GM19035 (cell line): ENCODE results near the gene PLA2G2E.
A peak's percentile ranks its signal among the peaks of the same experiment; 100 is the strongest.
"Not testable (repeated sequence)": the region's sequence is repeated elsewhere in the genome, so short reads cannot be mapped to it uniquely, and the experiment has no call there.

Experiments used
- ATAC-seq: cut with Tn5 transposase; IDR thresholded peaks from one replicate; pipeline ENCODE4 v1.9.1; 2021; ENCODE audit not compliant: unreplicated experiment

The PLA2G2E gene

GRCh38 chr1:19884312-19884711, 39.1 kb downstream of the PLA2G2E start:
- no peak for ATAC-seq

GRCh38 chr1:19882111-19883071, 41.0 kb downstream of the PLA2G2E start, which contains the start of gene OTUD3:
OTUD3 (plus strand) TSS chr1:19882395; CDS start chr1:19882514, 119 bp downstream.
- peak; percentile 95 for ATAC-seq

GRCh38 chr1:19880841-19881240, 42.6 kb downstream of the PLA2G2E start:
- not testable (repeated sequence) for ATAC-seq

GRCh38 chr1:19879661-19880060, 43.8 kb downstream of the PLA2G2E start:
- no peak for ATAC-seq

- no peak for ATAC-seq
Observed at GRCh38 chr1:19879227-19879626, 44.2 kb downstream of the PLA2G2E start.

- ATAC-seq: no peak
Observed at GRCh38 chr1:19878637-19878985, 44.8 kb downstream of the PLA2G2E start.

GRCh38 chr1:19877821-19878636, 45.4 kb downstream of the PLA2G2E start:
- ATAC-seq: no peak

GRCh38 chr1:19877181-19877750, 46.2 kb downstream of the PLA2G2E start:
- ATAC-seq: no peak

GRCh38 chr1:19872190-19872589, 51.2 kb downstream of the PLA2G2E start:
- no peak for ATAC-seq
